ENCODE data around the gene SLC35F6. TPM values are rescaled to one million over a fixed set of nuclear protein-coding genes. Genes with fewer than 3 reads are reported as not detected.

Gene SLC35F6
- polyA plus RNA-seq, 1 donor from 2014 or later, result 10.8 TPM

DNA sequence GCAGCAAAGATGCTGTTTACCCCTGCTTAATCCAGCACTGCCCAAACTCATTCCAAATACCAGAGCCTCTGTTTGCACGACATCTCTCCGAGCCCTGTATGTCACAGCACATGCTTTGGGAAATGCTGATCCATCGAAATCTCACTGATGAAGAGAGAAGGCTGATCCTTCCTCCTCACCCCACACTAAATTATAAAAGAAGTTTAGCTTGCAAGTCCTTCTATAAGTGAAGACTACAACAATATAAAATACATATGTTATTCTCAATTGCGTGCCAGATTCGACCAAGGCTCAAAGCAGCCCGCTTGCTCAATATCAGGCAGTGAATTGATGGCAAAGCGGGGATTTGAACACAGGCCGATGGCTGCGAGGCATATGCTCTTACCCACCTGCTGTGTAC is 30.7 kb upstream of the SLC35F6 start:
- H3F3A ChIP-seq (ENCODE audit: insufficient read depth, low read length, poor library complexity, severe bottlenecking), result no peaks in the 10 kb centered on the region
- H3K27me3 ChIP-seq (ENCODE audit: insufficient read depth, low read depth, low read length), result no peaks in the 10 kb centered on the region
- H3K4me3 ChIP-seq (ENCODE audit: low read length), result no peak overlapping the region
- no peaks in the 10 kb centered on the region for H3K36me3 ChIP-seq (ENCODE audit: insufficient read depth, low read length)
- no peaks in the 10 kb centered on the region for H3K9me2 ChIP-seq (ENCODE audit: insufficient read depth, low read length)
- H2AFZ ChIP-seq (ENCODE audit: low read depth, low read length), result no peak overlapping the region
- no peak for TF ChIP-seq POLR2AphosphoS5 (IDR thresholded peaks at IDR 0.05)
- no peak for TF ChIP-seq RAD21 (conservative IDR thresholded peaks at IDR 0.05)
- TF ChIP-seq EZH2 (IDR thresholded peaks at IDR 0.05; ENCODE audit: borderline replicate concordance, insufficient read depth, low read length, poor library complexity, severe bottlenecking), result no peak
- TF ChIP-seq SMC3 (conservative IDR thresholded peaks at IDR 0.05; ENCODE audit: poor library complexity), result no peak
- TF ChIP-seq TAF1 (IDR thresholded peaks at IDR 0.05; ENCODE audit: low read depth), result no peak
- TF ChIP-seq, protein P1, sequence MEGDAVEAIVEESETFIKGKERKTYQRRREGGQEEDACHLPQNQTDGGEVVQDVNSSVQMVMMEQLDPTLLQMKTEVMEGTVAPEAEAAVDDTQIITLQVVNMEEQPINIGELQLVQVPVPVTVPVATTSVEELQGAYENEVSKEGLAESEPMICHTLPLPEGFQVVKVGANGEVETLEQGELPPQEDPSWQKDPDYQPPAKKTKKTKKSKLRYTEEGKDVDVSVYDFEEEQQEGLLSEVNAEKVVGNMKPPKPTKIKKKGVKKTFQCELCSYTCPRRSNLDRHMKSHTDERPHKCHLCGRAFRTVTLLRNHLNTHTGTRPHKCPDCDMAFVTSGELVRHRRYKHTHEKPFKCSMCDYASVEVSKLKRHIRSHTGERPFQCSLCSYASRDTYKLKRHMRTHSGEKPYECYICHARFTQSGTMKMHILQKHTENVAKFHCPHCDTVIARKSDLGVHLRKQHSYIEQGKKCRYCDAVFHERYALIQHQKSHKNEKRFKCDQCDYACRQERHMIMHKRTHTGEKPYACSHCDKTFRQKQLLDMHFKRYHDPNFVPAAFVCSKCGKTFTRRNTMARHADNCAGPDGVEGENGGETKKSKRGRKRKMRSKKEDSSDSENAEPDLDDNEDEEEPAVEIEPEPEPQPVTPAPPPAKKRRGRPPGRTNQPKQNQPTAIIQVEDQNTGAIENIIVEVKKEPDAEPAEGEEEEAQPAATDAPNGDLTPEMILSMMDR (IDR thresholded peaks at IDR 0.05; ENCODE audit: poor library complexity, severe bottlenecking), result no peak
- TF ChIP-seq MXI1 (conservative IDR thresholded peaks at IDR 0.05; ENCODE audit: poor library complexity, severe bottlenecking), result no peak
- no peak for TF ChIP-seq EP300 (conservative IDR thresholded peaks at IDR 0.05; ENCODE audit: poor library complexity, severe bottlenecking)
- H3K79me2 ChIP-seq (replicated peaks; ENCODE audit: insufficient read depth, low read length), result no peaks in the 10 kb centered on the region
- H3K27ac ChIP-seq (ENCODE audit: low read length), result no peak overlapping the region
- no peaks in the 10 kb centered on the region for H4K20me1 ChIP-seq (ENCODE audit: insufficient read depth)
- H3K9me3 ChIP-seq (ENCODE audit: low read length), result no peaks in the 10 kb centered on the region
- H3K9ac ChIP-seq (ENCODE audit: low read length), result no peak overlapping the region
- H3K4me2 ChIP-seq (ENCODE audit: low read length), result no peak overlapping the region

DNA sequence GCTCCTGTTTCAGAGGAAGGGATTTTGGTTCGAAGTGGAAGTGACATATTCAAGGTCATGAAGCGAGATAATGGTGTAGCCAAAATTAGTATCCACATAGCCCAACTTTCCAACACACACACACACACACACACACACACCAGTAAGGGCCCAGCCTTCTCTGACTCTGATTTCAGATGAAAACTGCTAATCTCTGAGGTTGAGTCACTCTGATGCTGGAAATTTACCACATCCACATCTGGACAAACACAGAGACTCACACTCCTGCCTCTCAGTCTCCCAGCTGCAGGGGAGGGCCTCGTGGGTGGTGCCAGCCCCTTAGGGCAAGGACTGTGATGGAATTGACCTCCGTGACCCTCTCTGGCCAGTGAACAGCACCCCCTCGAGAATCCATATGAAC is 29.0 kb upstream of the SLC35F6 start:
- Histone ChIP-seq H3K4me3 (ENCODE audit: low read length) (no peak overlapping the region), H2AFZ (ENCODE audit: low read depth, low read length) (no peak overlapping the region), H3K9ac (ENCODE audit: low read length) (no peak overlapping the region), H4K20me1 (ENCODE audit: insufficient read depth) (no peaks in the 10 kb centered on the region), H3F3A (ENCODE audit: insufficient read depth, low read length, poor library complexity, severe bottlenecking) (no peaks in the 10 kb centered on the region), H3K79me2 (replicated peaks; ENCODE audit: insufficient read depth, low read length) (no peaks in the 10 kb centered on the region), H3K36me3 (ENCODE audit: insufficient read depth, low read length) (no peaks in the 10 kb centered on the region), H3K27me3 (ENCODE audit: insufficient read depth, low read depth, low read length) (no peaks in the 10 kb centered on the region), H3K27ac (ENCODE audit: low read length) (no peak overlapping the region), H3K4me2 (ENCODE audit: low read length) (no peak overlapping the region), H3K9me2 (ENCODE audit: insufficient read depth, low read length) (no peaks in the 10 kb centered on the region), H3K9me3 (ENCODE audit: low read length) (no peaks in the 10 kb centered on the region)
- no peak for TF ChIP-seq TAF1 (IDR thresholded peaks at IDR 0.05; ENCODE audit: low read depth)
- TF ChIP-seq RAD21 (conservative IDR thresholded peaks at IDR 0.05), result no peak
- no peak for TF ChIP-seq EP300 (conservative IDR thresholded peaks at IDR 0.05; ENCODE audit: poor library complexity, severe bottlenecking)
- TF ChIP-seq, protein P2, sequence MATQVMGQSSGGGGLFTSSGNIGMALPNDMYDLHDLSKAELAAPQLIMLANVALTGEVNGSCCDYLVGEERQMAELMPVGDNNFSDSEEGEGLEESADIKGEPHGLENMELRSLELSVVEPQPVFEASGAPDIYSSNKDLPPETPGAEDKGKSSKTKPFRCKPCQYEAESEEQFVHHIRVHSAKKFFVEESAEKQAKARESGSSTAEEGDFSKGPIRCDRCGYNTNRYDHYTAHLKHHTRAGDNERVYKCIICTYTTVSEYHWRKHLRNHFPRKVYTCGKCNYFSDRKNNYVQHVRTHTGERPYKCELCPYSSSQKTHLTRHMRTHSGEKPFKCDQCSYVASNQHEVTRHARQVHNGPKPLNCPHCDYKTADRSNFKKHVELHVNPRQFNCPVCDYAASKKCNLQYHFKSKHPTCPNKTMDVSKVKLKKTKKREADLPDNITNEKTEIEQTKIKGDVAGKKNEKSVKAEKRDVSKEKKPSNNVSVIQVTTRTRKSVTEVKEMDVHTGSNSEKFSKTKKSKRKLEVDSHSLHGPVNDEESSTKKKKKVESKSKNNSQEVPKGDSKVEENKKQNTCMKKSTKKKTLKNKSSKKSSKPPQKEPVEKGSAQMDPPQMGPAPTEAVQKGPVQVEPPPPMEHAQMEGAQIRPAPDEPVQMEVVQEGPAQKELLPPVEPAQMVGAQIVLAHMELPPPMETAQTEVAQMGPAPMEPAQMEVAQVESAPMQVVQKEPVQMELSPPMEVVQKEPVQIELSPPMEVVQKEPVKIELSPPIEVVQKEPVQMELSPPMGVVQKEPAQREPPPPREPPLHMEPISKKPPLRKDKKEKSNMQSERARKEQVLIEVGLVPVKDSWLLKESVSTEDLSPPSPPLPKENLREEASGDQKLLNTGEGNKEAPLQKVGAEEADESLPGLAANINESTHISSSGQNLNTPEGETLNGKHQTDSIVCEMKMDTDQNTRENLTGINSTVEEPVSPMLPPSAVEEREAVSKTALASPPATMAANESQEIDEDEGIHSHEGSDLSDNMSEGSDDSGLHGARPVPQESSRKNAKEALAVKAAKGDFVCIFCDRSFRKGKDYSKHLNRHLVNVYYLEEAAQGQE (IDR thresholded peaks at IDR 0.05; ENCODE audit: borderline replicate concordance), result no peak
- TF ChIP-seq POLR2AphosphoS5 (IDR thresholded peaks at IDR 0.05), result no peak
- TF ChIP-seq SMC3 (conservative IDR thresholded peaks at IDR 0.05; ENCODE audit: poor library complexity), result no peak
- TF ChIP-seq, protein P1 (IDR thresholded peaks at IDR 0.05; ENCODE audit: poor library complexity, severe bottlenecking), result no peak
- no peak for TF ChIP-seq EZH2 (IDR thresholded peaks at IDR 0.05; ENCODE audit: borderline replicate concordance, insufficient read depth, low read length, poor library complexity, severe bottlenecking)
- no peak for TF ChIP-seq MXI1 (conservative IDR thresholded peaks at IDR 0.05; ENCODE audit: poor library complexity, severe bottlenecking)
